Effector memory CD4-positive, alpha-beta T cell (primary cell): ENCODE measurements around the gene MED9.

Experiments used
- DNase-seq, 3 donors: peaks; one replicate each; pipeline ENCODE4 v3.0.0-alpha.2; 2020
- H3K27ac ChIP-seq: 2 replicates; pipeline ENCODE4 v1.7.0; 2013; ENCODE audit warnings: mild to moderate bottlenecking, low read length, moderate library complexity; ENCODE audit not compliant: insufficient read depth, poor library complexity, severe bottlenecking
- H3K27me3 ChIP-seq: replicated peaks from 2 replicates; pipeline ENCODE4 v1.7.0; 2013; ENCODE audit warnings: mild to moderate bottlenecking, low read length; ENCODE audit not compliant: insufficient read depth, control insufficient read depth, poor library complexity, severe bottlenecking
- H3K36me3 ChIP-seq: 2 replicates; pipeline ENCODE4 v1.7.0; 2013; ENCODE audit warnings: mild to moderate bottlenecking, low read length, moderate library complexity; ENCODE audit not compliant: control insufficient read depth, insufficient read depth
- H3K4me1 ChIP-seq: 2 replicates; pipeline ENCODE4 v1.7.0; 2013; ENCODE audit warnings: low read length, mild to moderate bottlenecking; ENCODE audit not compliant: control insufficient read depth, insufficient read depth, poor library complexity, severe bottlenecking
- H3K4me3 ChIP-seq: 2 replicates; pipeline ENCODE4 v1.7.0; 2013; ENCODE audit warnings: low read length, low read depth, mild to moderate bottlenecking; ENCODE audit not compliant: insufficient read depth, poor library complexity, severe bottlenecking
- H3K9me3 ChIP-seq: 2 replicates; pipeline ENCODE4 v1.7.0; 2013; ENCODE audit warnings: mild to moderate bottlenecking, low read length, moderate library complexity; ENCODE audit not compliant: control insufficient read depth

The MED9 gene

GRCh38 chr17:17507465-17508011 lies 30.7 kb downstream of the MED9 start:
- H3K4me3 ChIP-seq, result no peak overlapping the region
- no peaks in the 10 kb centered on the region for H3K36me3 ChIP-seq
- H3K27me3 ChIP-seq, result no peaks in the 10 kb centered on the region
- no peaks in the 10 kb centered on the region for H3K4me1 ChIP-seq
- H3K9me3 ChIP-seq, result no peaks in the 10 kb centered on the region
- no peak overlapping the region for H3K27ac ChIP-seq
- no peak for DNase-seq

- no peaks in the 10 kb centered on the region for H3K9me3 ChIP-seq
- no peaks in the 10 kb centered on the region for H3K36me3 ChIP-seq
- H3K27ac ChIP-seq, result no peak overlapping the region
- H3K4me1 ChIP-seq, result no peaks in the 10 kb centered on the region
- H3K4me3 ChIP-seq, result no peak overlapping the region
- no peaks in the 10 kb centered on the region for H3K27me3 ChIP-seq
- no peak for DNase-seq
These were observed 31.3 kb downstream of the MED9 start for GRCh38 chr17:17508019-17508535.

DNA sequence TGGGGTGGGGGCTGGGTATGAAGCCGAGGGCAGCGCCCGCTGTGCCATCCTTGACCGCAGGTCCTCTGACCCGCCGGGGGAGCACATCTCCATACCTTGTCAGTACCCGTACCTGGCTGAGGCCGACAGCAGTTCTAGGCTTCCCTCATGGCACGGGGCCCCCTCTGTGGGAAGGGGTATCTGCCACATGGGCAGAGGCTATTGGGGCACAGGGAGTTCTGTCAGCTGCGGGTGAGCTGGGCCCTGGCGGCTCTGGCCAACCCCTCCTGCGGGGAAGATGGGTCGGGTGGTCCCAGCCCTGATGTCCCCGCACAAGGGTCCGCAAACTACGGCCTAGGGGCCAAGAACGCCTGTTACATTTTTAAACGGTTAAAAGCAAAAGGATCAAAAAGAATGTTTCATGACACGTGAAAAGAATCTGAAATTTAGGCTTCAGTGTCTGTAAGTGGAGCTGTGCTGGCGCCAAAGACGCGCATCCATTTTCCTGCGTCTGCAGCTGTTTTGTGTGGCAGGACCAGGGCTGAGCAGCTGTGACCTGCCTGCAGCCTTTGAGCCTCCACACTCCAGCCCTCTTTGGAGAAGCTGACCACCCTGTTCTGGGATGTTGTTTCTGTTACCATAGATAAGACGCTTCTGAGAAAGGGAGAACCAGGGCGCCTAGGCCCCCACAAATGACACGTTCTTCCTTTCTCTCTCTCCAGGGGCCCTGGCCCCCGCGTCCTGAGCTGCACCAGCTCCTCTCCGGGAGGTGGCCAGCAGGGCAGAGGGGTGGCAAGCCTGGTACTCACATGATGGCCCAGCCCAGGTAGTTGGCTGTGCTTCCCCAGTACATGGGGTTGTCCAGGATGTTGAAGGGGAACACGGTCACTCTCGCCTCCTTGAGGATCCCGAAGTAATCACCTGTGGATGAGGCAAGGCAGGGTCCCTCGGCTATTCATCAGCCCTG lies 32.1 kb downstream of the MED9 start:
- no peak for DNase-seq
- H3K36me3 ChIP-seq, result no peaks in the 10 kb centered on the region

GRCh38 chr17:17509601-17510425 lies 33.0 kb downstream of the MED9 start:
- Histone ChIP-seq H3K9me3 (no peaks in the 10 kb centered on the region), H3K4me1 (no peaks in the 10 kb centered on the region), H3K27me3 (no peaks in the 10 kb centered on the region), H3K4me3 (no peak overlapping the region), H3K36me3 (no peaks in the 10 kb centered on the region), H3K27ac (no peak overlapping the region)
- no peak for DNase-seq

More for the DNA sequence above, 32.1 kb downstream of the MED9 start:
- Histone ChIP-seq H3K4me3 (no peak overlapping the region), H3K27ac (no peak overlapping the region), H3K27me3 (no peaks in the 10 kb centered on the region), H3K4me1 (no peaks in the 10 kb centered on the region), H3K9me3 (no peaks in the 10 kb centered on the region)

DNA sequence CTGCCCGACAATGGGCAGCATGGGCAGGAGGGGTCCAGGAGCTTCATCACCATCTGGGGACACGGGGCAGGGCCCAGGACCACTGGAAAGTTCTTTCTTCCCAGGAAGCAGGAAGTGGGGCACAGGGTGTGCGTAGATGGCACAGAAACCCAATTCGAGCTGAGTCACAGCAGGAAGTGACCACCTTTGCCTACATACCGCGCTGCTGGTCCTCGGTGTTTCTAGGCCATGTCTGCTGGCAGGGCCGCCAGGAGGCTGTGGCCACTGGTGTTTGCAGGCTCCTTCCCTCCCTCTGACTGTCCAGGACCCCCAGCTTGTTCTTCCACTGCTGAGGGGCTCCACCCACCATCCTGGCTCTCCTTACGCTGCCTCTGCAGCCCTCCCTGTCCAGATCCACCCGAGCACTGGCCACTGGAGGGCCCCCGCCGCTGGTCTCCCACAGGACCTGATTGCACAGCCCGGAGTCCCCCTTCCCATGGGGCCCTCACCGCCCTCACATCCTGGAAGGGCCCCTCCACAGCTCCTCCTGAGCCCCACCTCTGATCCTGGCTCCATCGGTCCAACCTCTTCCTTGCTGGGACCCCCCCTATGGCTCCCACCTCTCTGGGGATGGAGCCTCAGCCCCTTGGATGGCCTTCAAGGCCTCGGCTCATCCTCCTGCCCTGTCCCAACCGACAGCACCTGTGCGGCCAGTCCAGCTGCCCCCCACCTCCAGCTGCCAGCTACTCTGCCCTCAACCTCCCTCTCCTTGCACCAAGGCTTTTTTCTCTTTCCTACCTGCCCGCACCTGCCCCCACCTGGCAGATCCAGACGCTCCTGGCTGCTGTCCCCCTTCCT lies 33.9 kb downstream of the MED9 start:
- Histone ChIP-seq H3K4me1 (no peaks in the 10 kb centered on the region), H3K9me3 (no peaks in the 10 kb centered on the region), H3K4me3 (no peak overlapping the region), H3K27me3 (no peaks in the 10 kb centered on the region), H3K27ac (no peak overlapping the region), H3K36me3 (no peaks in the 10 kb centered on the region)
- DNase-seq, result no peak

GRCh38 chr17:17511293-17511741 lies 34.5 kb downstream of the MED9 start:
- no peaks in the 10 kb centered on the region for H3K4me1 ChIP-seq
- H3K27ac ChIP-seq, result no peak overlapping the region
- H3K27me3 ChIP-seq, result no peaks in the 10 kb centered on the region
- DNase-seq, result no peak
- no peaks in the 10 kb centered on the region for H3K36me3 ChIP-seq
- H3K9me3 ChIP-seq, result no peaks in the 10 kb centered on the region
- H3K4me3 ChIP-seq, result no peak overlapping the region

DNA sequence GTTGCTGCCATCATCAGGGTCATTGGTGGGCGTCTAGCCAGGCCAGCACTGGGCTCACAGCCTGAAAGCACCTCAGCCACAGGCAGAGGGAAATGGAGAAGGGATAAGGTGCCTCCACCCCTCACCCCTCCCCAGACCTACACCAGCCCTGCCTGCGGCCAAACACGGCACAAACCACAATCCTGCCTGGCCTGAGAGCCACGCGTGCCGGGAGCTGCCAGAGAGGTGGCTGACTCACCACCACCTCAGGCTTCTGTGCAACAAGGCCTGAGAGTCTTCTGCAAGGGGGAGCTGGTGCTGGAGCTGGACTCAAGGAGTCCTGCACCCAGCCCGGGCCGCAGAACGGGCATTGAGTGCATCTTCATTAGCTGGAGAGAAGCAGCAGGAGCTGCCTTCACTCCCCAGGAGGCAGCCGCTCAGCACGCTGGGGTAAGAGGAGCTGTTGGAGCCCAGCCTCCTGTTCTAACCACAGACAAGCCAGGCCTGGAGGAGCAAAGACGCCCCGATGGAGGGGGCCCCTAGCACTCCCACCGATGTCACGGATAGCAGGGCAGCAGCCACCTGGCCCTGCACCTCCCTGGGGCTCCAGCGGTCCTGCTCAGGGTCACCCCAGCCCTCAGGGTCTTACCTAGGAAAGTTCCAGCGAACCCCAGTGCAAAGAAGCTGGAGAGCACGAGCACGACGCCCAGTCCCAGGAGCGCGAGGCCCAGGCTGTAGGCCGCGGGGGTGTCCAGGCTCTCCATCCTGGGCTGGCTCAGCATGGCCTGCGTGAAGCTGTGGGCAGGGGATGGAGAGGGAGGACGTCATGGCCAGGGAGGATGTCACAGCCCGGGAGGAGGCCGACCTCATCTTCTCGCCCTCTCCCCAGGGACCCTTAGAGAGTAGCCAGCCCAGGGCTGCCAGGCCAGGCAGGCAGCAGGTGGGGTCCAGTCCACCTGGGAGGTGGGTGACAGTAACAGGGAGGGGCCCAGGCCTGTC lies 35.4 kb downstream of the MED9 start:
- no peaks in the 10 kb centered on the region for H3K27me3 ChIP-seq
- H3K9me3 ChIP-seq, result no peaks in the 10 kb centered on the region
- no peaks in the 10 kb centered on the region for H3K4me1 ChIP-seq
- no peak overlapping the region for H3K4me3 ChIP-seq
- DNase-seq, result no peak
- no peaks in the 10 kb centered on the region for H3K36me3 ChIP-seq
- H3K27ac ChIP-seq, result no peak overlapping the region

DNA sequence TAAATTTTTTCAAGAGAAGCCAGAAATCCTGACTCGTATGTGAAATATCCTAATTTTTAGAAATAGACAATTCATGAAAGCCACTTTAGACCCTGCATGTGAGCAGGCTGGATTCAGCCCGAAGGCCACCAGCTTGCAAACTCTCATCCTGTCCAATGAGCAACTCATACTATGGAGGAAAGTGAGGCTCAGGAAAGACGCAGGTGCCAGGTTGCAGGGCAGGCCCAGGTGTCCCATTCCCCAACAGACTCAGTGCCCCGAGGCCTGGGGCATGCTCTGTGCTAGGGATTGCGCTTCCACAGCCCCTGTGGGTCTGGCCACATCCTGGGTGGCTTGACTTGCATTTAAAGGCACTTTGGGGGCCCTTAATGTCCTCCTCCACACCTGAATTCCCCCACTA lies 36.1 kb downstream of the MED9 start:
- Histone ChIP-seq H3K36me3 (no peaks in the 10 kb centered on the region), H3K4me3 (no peak overlapping the region), H3K4me1 (no peaks in the 10 kb centered on the region), H3K27ac (no peak overlapping the region), H3K9me3 (no peaks in the 10 kb centered on the region), H3K27me3 (no peaks in the 10 kb centered on the region)
- DNase-seq, result no peak
